Activated naive CD4-positive, alpha-beta T cell treated with anti-CD3 and anti-CD28 coated beads for 36 hours (primary cell): ENCODE data around the gene MDFIC. TPM values are rescaled to one million over a fixed set of nuclear protein-coding genes. Genes with fewer than 3 reads are reported as not detected.
A peak's percentile ranks its signal among the peaks of the same experiment; 100 is the strongest.

Experiments used
- CTCF ChIA-PET: fragments of 350-600 bp; sonication (Branson Sonifier 250); formaldehyde crosslinking; loops from one replicate; lab custom pipeline; 2021; ENCODE audit warnings: antibody characterized with exemption; lab: Charles Lee
- DNase-seq: peaks from one replicate; pipeline ENCODE4 v3.0.0-alpha.2; 2020
- H3K27ac Mint-ChIP-seq: one replicate; pipeline ENCODE4 v1.8.0; 2021; ENCODE audit warnings: mild to moderate bottlenecking, mixed read lengths
- H3K27me3 Mint-ChIP-seq: one replicate; pipeline ENCODE4 v1.8.0; 2021; ENCODE audit warnings: low read depth, mixed read lengths
- H3K36me3 Mint-ChIP-seq: one replicate; pipeline ENCODE4 v1.8.0; 2021; ENCODE audit warnings: low read depth, mixed read lengths
- H3K4me1 Mint-ChIP-seq: one replicate; pipeline ENCODE4 v1.8.0; 2021; ENCODE audit warnings: low read depth, mixed read lengths
- H3K4me3 Mint-ChIP-seq: one replicate; pipeline ENCODE4 v1.8.0; 2021; ENCODE audit warnings: mild to moderate bottlenecking, moderate library complexity, mixed read lengths
- H3K9me3 Mint-ChIP-seq: one replicate; pipeline ENCODE4 v1.8.0; 2021; ENCODE audit warnings: mixed read lengths
- intact Hi-C: fragments of 100-400 bp; cut with micrococcal nuclease; formaldehyde crosslinking; loops from one replicate; pipeline ENCODE4 v1.15.1; 2023
- total RNA-seq, 2 experiments: library from RNA; stranded (reverse); gene quantifications; one replicate each; pipeline ENCODE4 v1.2.3, GENCODE V29; 2021

MDFIC gene
- total RNA-seq, 2 experiments from 2014 or later = 79.4 to 93.1 TPM

GRCh38 chr7:114910787-114911186 lies 11.1 kb upstream of the MDFIC start:
- Mint-ChIP-seq H3K36me3 (no peaks in the 10 kb centered on the region), H3K4me3 (no peak overlapping the region), H3K4me1 (peaks cover 18% of the 10 kb centered on the region), H3K27me3 (no peaks in the 10 kb centered on the region), H3K9me3 (peaks cover 2% of the 10 kb centered on the region), H3K27ac (no peak overlapping the region)
- CTCF ChIA-PET = no interaction called here
- no peak for DNase-seq
- intact Hi-C loops = no loop called here

GRCh38 chr7:114911411-114911810 lies 10.5 kb upstream of the MDFIC start:
- intact Hi-C loops = no loop called here
- H3K9me3 Mint-ChIP-seq = peaks cover 2% of the 10 kb centered on the region
- CTCF ChIA-PET = no interaction called here
- no peak for DNase-seq
- H3K4me3 Mint-ChIP-seq = no peak overlapping the region
- no peaks in the 10 kb centered on the region for H3K36me3 Mint-ChIP-seq
- H3K4me1 Mint-ChIP-seq = peaks cover 25% of the 10 kb centered on the region
- no peak overlapping the region for H3K27ac Mint-ChIP-seq
- no peaks in the 10 kb centered on the region for H3K27me3 Mint-ChIP-seq

GRCh38 chr7:114916261-114916892 lies 5.5 kb upstream of the MDFIC start:
- Mint-ChIP-seq H3K27ac (peak overlapping the region; percentile 94), H3K4me3 (peak overlapping the region; percentile 46), H3K4me1 (peaks cover 66% of the 10 kb centered on the region), H3K27me3 (no peaks in the 10 kb centered on the region), H3K36me3 (no peaks in the 10 kb centered on the region), H3K9me3 (no peaks in the 10 kb centered on the region)
- peak; percentile 81 for DNase-seq
- intact Hi-C loops = loop anchor here (1.0 to 2.0 kb wide), 7 partner anchors 15 to 315 kb away; no protein-coding TSS in a partner anchor
- CTCF ChIA-PET = interaction anchor here (0.9 kb wide), 1 partner anchor 301 kb away, joined by 3 read pairs; no protein-coding TSS in a partner anchor

- no peaks in the 10 kb centered on the region for H3K9me3 Mint-ChIP-seq
- peak overlapping the region; percentile 44 for H3K4me3 Mint-ChIP-seq
- no peaks in the 10 kb centered on the region for H3K36me3 Mint-ChIP-seq
- no peak for DNase-seq
- CTCF ChIA-PET = interaction anchor here (0.5 to 1.6 kb wide), 5 partner anchors 19 to 92 kb away, joined by 3 to 9 read pairs (median 5); no protein-coding TSS in a partner anchor
- H3K4me1 Mint-ChIP-seq = peaks cover 72% of the 10 kb centered on the region
- peak overlapping the region; percentile 94 for H3K27ac Mint-ChIP-seq
- H3K27me3 Mint-ChIP-seq = no peaks in the 10 kb centered on the region
- intact Hi-C loops = loop anchor here (2.0 kb wide), 1 partner anchor 43 kb away; no protein-coding TSS in a partner anchor
Measured at GRCh38 chr7:114917211-114917839, 4.6 kb upstream of the MDFIC start.

- intact Hi-C loops = no loop called here
Measured at GRCh38 chr7:114919587-114919986, 2.3 kb upstream of the MDFIC start.

GRCh38 chr7:114921631-114922025 lies 266 bp upstream of the MDFIC start:
- DNase-seq = no peak
- Mint-ChIP-seq H3K9me3 (no peaks in the 10 kb centered on the region), H3K4me3 (peak overlapping the region; percentile 98), H3K4me1 (peaks cover 62% of the 10 kb centered on the region), H3K27me3 (no peaks in the 10 kb centered on the region), H3K27ac (peak overlapping the region; percentile 99), H3K36me3 (peaks cover 15% of the 10 kb centered on the region)
- CTCF ChIA-PET = interaction anchor here (1.2 kb wide), 1 partner anchor 32 kb away, joined by 4 read pairs; no protein-coding TSS in a partner anchor
- intact Hi-C loops = loop anchor here (5.0 kb wide), 2 partner anchors 1291 to 1984 kb away; partner anchors contain the start of gene TES

More at GRCh38 chr7:114919587-114919986, 2.3 kb upstream of the MDFIC start:
- no peaks in the 10 kb centered on the region for H3K27me3 Mint-ChIP-seq
- peaks cover 68% of the 10 kb centered on the region for H3K4me1 Mint-ChIP-seq
- peak overlapping the region; percentile 34 for H3K4me3 Mint-ChIP-seq
- H3K27ac Mint-ChIP-seq = peak overlapping the region; percentile 84
- H3K36me3 Mint-ChIP-seq = peaks cover 11% of the 10 kb centered on the region
- CTCF ChIA-PET = no interaction called here
- DNase-seq = peak; percentile 26
- no peaks in the 10 kb centered on the region for H3K9me3 Mint-ChIP-seq

- Mint-ChIP-seq H3K27ac (peak overlapping the region; percentile 99), H3K36me3 (peaks cover 15% of the 10 kb centered on the region), H3K27me3 (no peaks in the 10 kb centered on the region), H3K4me3 (peak overlapping the region; percentile 98), H3K4me1 (peaks cover 58% of the 10 kb centered on the region), H3K9me3 (no peaks in the 10 kb centered on the region)
- CTCF ChIA-PET = interaction anchor here (0.6 to 1.6 kb wide), 4 partner anchors 31 to 294 kb away, joined by 3 to 5 read pairs (median 3); no protein-coding TSS in a partner anchor
- peak; percentile 67 for DNase-seq
- intact Hi-C loops = loop anchor here (1.0 to 5.0 kb wide), 4 partner anchors 8 to 1986 kb away; partner anchors contain the start of gene TES
Measured at GRCh38 chr7:114922652-114923402, 933 bp downstream of the MDFIC start.

GRCh38 chr7:114923403-114923713 lies 1.5 kb downstream of the MDFIC start:
- peaks cover 53% of the 10 kb centered on the region for H3K4me1 Mint-ChIP-seq
- peak overlapping the region; percentile 98 for H3K4me3 Mint-ChIP-seq
- H3K27ac Mint-ChIP-seq = peak overlapping the region; percentile 99
- intact Hi-C loops = loop anchor here (1.0 to 5.0 kb wide), 4 partner anchors 8 to 1986 kb away; partner anchors contain the start of gene TES
- DNase-seq = no peak
- no peaks in the 10 kb centered on the region for H3K9me3 Mint-ChIP-seq
- H3K36me3 Mint-ChIP-seq = peaks cover 15% of the 10 kb centered on the region
- H3K27me3 Mint-ChIP-seq = no peaks in the 10 kb centered on the region
- CTCF ChIA-PET = interaction anchor here (0.6 to 1.8 kb wide), 5 partner anchors 30 to 294 kb away, joined by 3 to 8 read pairs (median 3); no protein-coding TSS in a partner anchor

GRCh38 chr7:114924038-114924712 lies 2.3 kb downstream of the MDFIC start:
- Mint-ChIP-seq H3K27ac (peak overlapping the region; percentile 99), H3K4me1 (peaks cover 45% of the 10 kb centered on the region), H3K36me3 (peaks cover 15% of the 10 kb centered on the region), H3K4me3 (peak overlapping the region; percentile 98), H3K9me3 (no peaks in the 10 kb centered on the region), H3K27me3 (no peaks in the 10 kb centered on the region)
- DNase-seq = no peak
- CTCF ChIA-PET = interaction anchor here (0.5 to 1.9 kb wide), 8 partner anchors 34 to 293 kb away, joined by 3 to 12 read pairs (median 4); no protein-coding TSS in a partner anchor
- intact Hi-C loops = loop anchor here (1.0 to 5.0 kb wide), 4 partner anchors 49 to 1987 kb away; partner anchors contain the start of gene TES

GRCh38 chr7:114925434-114925833 lies 3.5 kb downstream of the MDFIC start:
- no peak for DNase-seq
- intact Hi-C loops = loop anchor here (2.0 kb wide), 1 partner anchor 47 kb away; no protein-coding TSS in a partner anchor
- peak overlapping the region; percentile 72 for H3K4me3 Mint-ChIP-seq
- peak overlapping the region; percentile 93 for H3K27ac Mint-ChIP-seq
- H3K9me3 Mint-ChIP-seq = no peaks in the 10 kb centered on the region
- H3K4me1 Mint-ChIP-seq = peaks cover 34% of the 10 kb centered on the region
- H3K27me3 Mint-ChIP-seq = no peaks in the 10 kb centered on the region
- peaks cover 15% of the 10 kb centered on the region for H3K36me3 Mint-ChIP-seq
- CTCF ChIA-PET = interaction anchor here (0.9 to 1.9 kb wide), 2 partner anchors 14 to 60 kb away, joined by 5 to 12 read pairs; no protein-coding TSS in a partner anchor

GRCh38 chr7:114928060-114928459 lies 6.2 kb downstream of the MDFIC start:
- DNase-seq = no peak
- CTCF ChIA-PET = interaction anchor here (0.7 to 1.7 kb wide), 2 partner anchors 21 to 63 kb away, joined by 3 to 4 read pairs; no protein-coding TSS in a partner anchor
- Mint-ChIP-seq H3K36me3 (peaks cover 16% of the 10 kb centered on the region), H3K9me3 (no peaks in the 10 kb centered on the region), H3K4me1 (peaks cover 39% of the 10 kb centered on the region), H3K4me3 (no peak overlapping the region), H3K27me3 (no peaks in the 10 kb centered on the region), H3K27ac (no peak overlapping the region)
- intact Hi-C loops = no loop called here
